Right forelimb (tissue), 1 donor: ENCODE measurements around the gene RAC2.

Experiments
- DNase-seq: peaks from one replicate; pipeline ENCODE4 v3.0.0-alpha.2; 2018

RAC2 gene

GRCh38 chr22:37185646-37186227 lies 58.3 kb downstream of the RAC2 start:
- DNase-seq, result no peak

GRCh38 chr22:37184816-37185541 lies 59.1 kb downstream of the RAC2 start:
- DNase-seq, result no peak

GRCh38 chr22:37184380-37184755 lies 59.7 kb downstream of the RAC2 start:
- no peak for DNase-seq

GRCh38 chr22:37183432-37184379 lies 60.4 kb downstream of the RAC2 start:
- DNase-seq, result no peak

- DNase-seq, result no peak
These were observed 61.2 kb downstream of the RAC2 start for GRCh38 chr22:37182949-37183245.

- no peak for DNase-seq
These were observed 61.7 kb downstream of the RAC2 start for GRCh38 chr22:37182101-37182948.

GRCh38 chr22:37181681-37182080 lies 62.4 kb downstream of the RAC2 start:
- no peak for DNase-seq

- DNase-seq, result no peak
These were observed 63.4 kb downstream of the RAC2 start for GRCh38 chr22:37180531-37181231.

- no peak for DNase-seq
These were observed 64.2 kb downstream of the RAC2 start for GRCh38 chr22:37179622-37180420.

- DNase-seq, result no peak
These were observed 65.0 kb downstream of the RAC2 start for GRCh38 chr22:37179126-37179470.

- no peak for DNase-seq
These were observed 65.5 kb downstream of the RAC2 start for GRCh38 chr22:37178350-37179125.

GRCh38 chr22:37177755-37178154 lies 66.3 kb downstream of the RAC2 start:
- DNase-seq, result no peak

GRCh38 chr22:37177221-37177620 lies 66.8 kb downstream of the RAC2 start:
- DNase-seq, result no peak

GRCh38 chr22:37176464-37177061 lies 67.5 kb downstream of the RAC2 start:
- DNase-seq, result peak; percentile 91

- DNase-seq, result peak; percentile 72
These were observed 68.4 kb downstream of the RAC2 start for GRCh38 chr22:37175414-37176281.
